Measurements from ENCODE around the gene COL5A3.

DNA sequence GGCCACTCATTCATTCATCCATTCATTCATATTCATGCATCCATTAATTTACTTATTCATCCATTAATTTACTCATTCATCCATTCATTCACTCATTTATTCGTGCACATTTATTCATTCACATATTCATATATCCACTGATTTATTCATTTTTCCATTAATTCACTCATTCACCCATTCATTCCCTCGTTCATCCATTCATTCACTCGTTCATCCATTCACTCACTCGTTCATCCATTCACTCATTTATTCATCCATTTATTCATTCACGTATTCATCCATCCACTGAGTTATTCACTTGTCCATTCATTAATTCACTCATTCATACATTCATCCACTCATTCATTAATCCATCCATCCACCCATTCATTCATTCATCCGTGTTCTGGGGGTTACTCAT, 38.2 kb downstream of the COL5A3 start:
- no peak for TF ChIP-seq EZH2phosphoT487 (conservative IDR thresholded peaks at IDR 0.05; ENCODE audit: low read length)
- TF ChIP-seq, protein P1, sequence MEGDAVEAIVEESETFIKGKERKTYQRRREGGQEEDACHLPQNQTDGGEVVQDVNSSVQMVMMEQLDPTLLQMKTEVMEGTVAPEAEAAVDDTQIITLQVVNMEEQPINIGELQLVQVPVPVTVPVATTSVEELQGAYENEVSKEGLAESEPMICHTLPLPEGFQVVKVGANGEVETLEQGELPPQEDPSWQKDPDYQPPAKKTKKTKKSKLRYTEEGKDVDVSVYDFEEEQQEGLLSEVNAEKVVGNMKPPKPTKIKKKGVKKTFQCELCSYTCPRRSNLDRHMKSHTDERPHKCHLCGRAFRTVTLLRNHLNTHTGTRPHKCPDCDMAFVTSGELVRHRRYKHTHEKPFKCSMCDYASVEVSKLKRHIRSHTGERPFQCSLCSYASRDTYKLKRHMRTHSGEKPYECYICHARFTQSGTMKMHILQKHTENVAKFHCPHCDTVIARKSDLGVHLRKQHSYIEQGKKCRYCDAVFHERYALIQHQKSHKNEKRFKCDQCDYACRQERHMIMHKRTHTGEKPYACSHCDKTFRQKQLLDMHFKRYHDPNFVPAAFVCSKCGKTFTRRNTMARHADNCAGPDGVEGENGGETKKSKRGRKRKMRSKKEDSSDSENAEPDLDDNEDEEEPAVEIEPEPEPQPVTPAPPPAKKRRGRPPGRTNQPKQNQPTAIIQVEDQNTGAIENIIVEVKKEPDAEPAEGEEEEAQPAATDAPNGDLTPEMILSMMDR (IDR thresholded peaks at IDR 0.05; ENCODE audit: insufficient read depth, low read length, poor library complexity, severe bottlenecking): no peak

Data from SU-DHL-6 (cell line).